HCT116 (cell line): Measurements from ENCODE around the gene ALG3.

Experiments used
- EGR1 ChIP-seq: IDR thresholded peaks from 2 replicates; pipeline ENCODE4 v1.6.1; 2012; ENCODE audit warnings: low read depth
- POLR2A ChIP-seq: IDR thresholded peaks from 2 replicates; pipeline ENCODE4 v1.7.0; 2011; ENCODE audit warnings: borderline replicate concordance; ENCODE audit not compliant: insufficient read depth, insufficient read length; ENCODE audit errors: extremely low read depth
- SRF ChIP-seq: IDR thresholded peaks from 2 replicates; pipeline ENCODE4 v1.6.1; 2012; ENCODE audit warnings: low read depth
- TF ChIP-seq, protein P1 (sequence below), 3 experiments: fragments of 200-600 bp in 1 of 3; sonication (generic) in 1 of 3; IDR thresholded peaks in 2 of 3; conservative IDR thresholded peaks in 1 of 3; 2 replicates each; pipeline ENCODE4 v1.5.1; 2012 to 2017; ENCODE audit warnings: low read depth in 2 of 3, low read length in 2 of 3, antibody characterized with exemption in 1 of 3, borderline replicate concordance in 1 of 3, control low read depth in 1 of 3, mild to moderate bottlenecking in 1 of 3, mixed read lengths in 1 of 3, mixed run types in 1 of 3, moderate library complexity in 1 of 3; ENCODE audit not compliant: insufficient read depth in 1 of 3

DNA sequence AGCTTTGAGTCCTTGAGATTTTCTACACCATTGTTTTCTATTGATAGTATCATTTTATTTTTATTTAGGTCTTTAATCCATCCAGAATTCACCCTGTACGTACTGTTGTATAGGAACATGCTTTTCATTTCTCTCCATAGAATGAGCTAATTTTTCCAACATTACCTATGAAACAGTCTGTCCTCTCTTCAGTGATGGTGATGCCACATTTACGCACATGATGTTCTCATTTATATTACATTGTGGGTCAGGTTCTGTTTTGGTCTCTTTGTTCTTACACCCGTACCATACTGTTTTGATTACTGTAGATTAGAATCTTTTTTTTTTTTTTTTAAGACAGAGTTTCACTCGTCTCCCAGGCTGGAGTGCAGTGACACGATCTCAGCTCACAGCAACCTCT is 37.0 kb downstream of the ALG3 start:
- TF ChIP-seq, protein P1, sequence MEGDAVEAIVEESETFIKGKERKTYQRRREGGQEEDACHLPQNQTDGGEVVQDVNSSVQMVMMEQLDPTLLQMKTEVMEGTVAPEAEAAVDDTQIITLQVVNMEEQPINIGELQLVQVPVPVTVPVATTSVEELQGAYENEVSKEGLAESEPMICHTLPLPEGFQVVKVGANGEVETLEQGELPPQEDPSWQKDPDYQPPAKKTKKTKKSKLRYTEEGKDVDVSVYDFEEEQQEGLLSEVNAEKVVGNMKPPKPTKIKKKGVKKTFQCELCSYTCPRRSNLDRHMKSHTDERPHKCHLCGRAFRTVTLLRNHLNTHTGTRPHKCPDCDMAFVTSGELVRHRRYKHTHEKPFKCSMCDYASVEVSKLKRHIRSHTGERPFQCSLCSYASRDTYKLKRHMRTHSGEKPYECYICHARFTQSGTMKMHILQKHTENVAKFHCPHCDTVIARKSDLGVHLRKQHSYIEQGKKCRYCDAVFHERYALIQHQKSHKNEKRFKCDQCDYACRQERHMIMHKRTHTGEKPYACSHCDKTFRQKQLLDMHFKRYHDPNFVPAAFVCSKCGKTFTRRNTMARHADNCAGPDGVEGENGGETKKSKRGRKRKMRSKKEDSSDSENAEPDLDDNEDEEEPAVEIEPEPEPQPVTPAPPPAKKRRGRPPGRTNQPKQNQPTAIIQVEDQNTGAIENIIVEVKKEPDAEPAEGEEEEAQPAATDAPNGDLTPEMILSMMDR (IDR thresholded peaks at IDR 0.05 in 2 of 3, conservative IDR thresholded peaks at IDR 0.05 in 1 of 3; ENCODE audit: borderline replicate concordance in 1 of 3, insufficient read depth in 1 of 3, low read depth in 2 of 3, low read length in 2 of 3) = no peak
- TF ChIP-seq POLR2A (no peak), EGR1 (no peak), SRF (no peak)
